GM23338 (cell line): Measurements from ENCODE around the gene ARHGEF40.
A peak's percentile ranks its signal among the peaks of the same experiment; 100 is the strongest.

Experiments used
- CREB1 ChIP-seq: fragments of 250-450 bp; sonication (Bioruptor Pico); IDR thresholded peaks from 2 replicates; pipeline ENCODE4 v1.5.0; 2020; ENCODE audit warnings: low read depth, mild to moderate bottlenecking, moderate library complexity
- CTCF ChIP-seq, 2 experiments: fragments of 200-600 bp in 1 of 2; sonication (generic) in 1 of 2; conservative IDR thresholded peaks; 2 replicates each; pipeline versions ENCODE4 v1.5.1 to v1.6.1; 2016 to 2017; ENCODE audit warnings: antibody characterized with exemption in 2 of 2, low read depth in 2 of 2, mild to moderate bottlenecking in 2 of 2, moderate library complexity in 1 of 2
- ETS1 ChIP-seq: IDR thresholded peaks from 2 replicates; pipeline ENCODE4 v1.6.1; 2016; ENCODE audit warnings: antibody characterized with exemption
- EZH2 ChIP-seq: fragments of 200-600 bp; sonication (generic); IDR thresholded peaks from one replicate; pipeline ENCODE4 v1.8.0; 2017; ENCODE audit warnings: antibody characterized with exemption, mild to moderate bottlenecking, low read depth; ENCODE audit not compliant: unreplicated experiment
- EZH2phosphoT487 ChIP-seq: fragments of 200-600 bp; sonication (generic); IDR thresholded peaks from one replicate; pipeline ENCODE4 v1.8.1; 2018; ENCODE audit warnings: antibody characterized with exemption; ENCODE audit not compliant: unreplicated experiment
- JUNB ChIP-seq: IDR thresholded peaks from one replicate; pipeline ENCODE4 v1.6.1; 2016; ENCODE audit warnings: antibody characterized with exemption; ENCODE audit not compliant: unreplicated experiment
- NANOG ChIP-seq: IDR thresholded peaks from 2 replicates; pipeline ENCODE4 v1.6.1; 2016; ENCODE audit warnings: antibody characterized with exemption, borderline replicate concordance
- POLR2AphosphoS5 ChIP-seq: IDR thresholded peaks from 2 replicates; pipeline ENCODE4 v1.6.1; 2016; ENCODE audit warnings: antibody characterized with exemption, low read depth
- REST ChIP-seq: IDR thresholded peaks from one replicate; pipeline ENCODE4 v1.6.1; 2018; ENCODE audit warnings: antibody characterized with exemption; ENCODE audit not compliant: unreplicated experiment
- STAT1 ChIP-seq: IDR thresholded peaks from one replicate; pipeline ENCODE4 v1.6.1; 2016; ENCODE audit warnings: antibody characterized with exemption; ENCODE audit not compliant: unreplicated experiment
- ZNF114 ChIP-seq: fragments of 250-450 bp; sonication (Bioruptor Pico); IDR thresholded peaks from 2 replicates; pipeline ENCODE4 v1.5.0; 2020; ENCODE audit warnings: mild to moderate bottlenecking, moderate library complexity
- ZNF331 ChIP-seq: fragments of 250-450 bp; sonication (Bioruptor Pico); IDR thresholded peaks from 2 replicates; pipeline ENCODE4 v1.5.0; 2020; ENCODE audit warnings: low read depth, mild to moderate bottlenecking, moderate library complexity
- TF ChIP-seq, protein P1 (sequence below): fragments of 250-450 bp; sonication (Bioruptor Pico); IDR thresholded peaks from 2 replicates; pipeline ENCODE4 v1.5.0; 2020; ENCODE audit warnings: mild to moderate bottlenecking, moderate library complexity

GRCh38 chr14:21071225-21072030 lies 1.3 kb downstream of the ARHGEF40 start:
- TF ChIP-seq JUNB = no peak
- no peak for TF ChIP-seq CTCF (conservative IDR thresholded peaks at IDR 0.05; ENCODE audit: low read depth in 2 of 2)
- no peak for TF ChIP-seq CREB1 (CRISPR knock-in tag)
- TF ChIP-seq REST = no peak
- peak; percentile 55; the same call in 1 of the 2 replicates for TF ChIP-seq POLR2AphosphoS5
- no peak for TF ChIP-seq EZH2
- TF ChIP-seq NANOG = no peak
- no peak for TF ChIP-seq EZH2phosphoT487
- no peak for TF ChIP-seq ZNF331 (CRISPR knock-in tag)
- no peak for TF ChIP-seq ZNF114 (CRISPR knock-in tag)
- TF ChIP-seq, protein P1, sequence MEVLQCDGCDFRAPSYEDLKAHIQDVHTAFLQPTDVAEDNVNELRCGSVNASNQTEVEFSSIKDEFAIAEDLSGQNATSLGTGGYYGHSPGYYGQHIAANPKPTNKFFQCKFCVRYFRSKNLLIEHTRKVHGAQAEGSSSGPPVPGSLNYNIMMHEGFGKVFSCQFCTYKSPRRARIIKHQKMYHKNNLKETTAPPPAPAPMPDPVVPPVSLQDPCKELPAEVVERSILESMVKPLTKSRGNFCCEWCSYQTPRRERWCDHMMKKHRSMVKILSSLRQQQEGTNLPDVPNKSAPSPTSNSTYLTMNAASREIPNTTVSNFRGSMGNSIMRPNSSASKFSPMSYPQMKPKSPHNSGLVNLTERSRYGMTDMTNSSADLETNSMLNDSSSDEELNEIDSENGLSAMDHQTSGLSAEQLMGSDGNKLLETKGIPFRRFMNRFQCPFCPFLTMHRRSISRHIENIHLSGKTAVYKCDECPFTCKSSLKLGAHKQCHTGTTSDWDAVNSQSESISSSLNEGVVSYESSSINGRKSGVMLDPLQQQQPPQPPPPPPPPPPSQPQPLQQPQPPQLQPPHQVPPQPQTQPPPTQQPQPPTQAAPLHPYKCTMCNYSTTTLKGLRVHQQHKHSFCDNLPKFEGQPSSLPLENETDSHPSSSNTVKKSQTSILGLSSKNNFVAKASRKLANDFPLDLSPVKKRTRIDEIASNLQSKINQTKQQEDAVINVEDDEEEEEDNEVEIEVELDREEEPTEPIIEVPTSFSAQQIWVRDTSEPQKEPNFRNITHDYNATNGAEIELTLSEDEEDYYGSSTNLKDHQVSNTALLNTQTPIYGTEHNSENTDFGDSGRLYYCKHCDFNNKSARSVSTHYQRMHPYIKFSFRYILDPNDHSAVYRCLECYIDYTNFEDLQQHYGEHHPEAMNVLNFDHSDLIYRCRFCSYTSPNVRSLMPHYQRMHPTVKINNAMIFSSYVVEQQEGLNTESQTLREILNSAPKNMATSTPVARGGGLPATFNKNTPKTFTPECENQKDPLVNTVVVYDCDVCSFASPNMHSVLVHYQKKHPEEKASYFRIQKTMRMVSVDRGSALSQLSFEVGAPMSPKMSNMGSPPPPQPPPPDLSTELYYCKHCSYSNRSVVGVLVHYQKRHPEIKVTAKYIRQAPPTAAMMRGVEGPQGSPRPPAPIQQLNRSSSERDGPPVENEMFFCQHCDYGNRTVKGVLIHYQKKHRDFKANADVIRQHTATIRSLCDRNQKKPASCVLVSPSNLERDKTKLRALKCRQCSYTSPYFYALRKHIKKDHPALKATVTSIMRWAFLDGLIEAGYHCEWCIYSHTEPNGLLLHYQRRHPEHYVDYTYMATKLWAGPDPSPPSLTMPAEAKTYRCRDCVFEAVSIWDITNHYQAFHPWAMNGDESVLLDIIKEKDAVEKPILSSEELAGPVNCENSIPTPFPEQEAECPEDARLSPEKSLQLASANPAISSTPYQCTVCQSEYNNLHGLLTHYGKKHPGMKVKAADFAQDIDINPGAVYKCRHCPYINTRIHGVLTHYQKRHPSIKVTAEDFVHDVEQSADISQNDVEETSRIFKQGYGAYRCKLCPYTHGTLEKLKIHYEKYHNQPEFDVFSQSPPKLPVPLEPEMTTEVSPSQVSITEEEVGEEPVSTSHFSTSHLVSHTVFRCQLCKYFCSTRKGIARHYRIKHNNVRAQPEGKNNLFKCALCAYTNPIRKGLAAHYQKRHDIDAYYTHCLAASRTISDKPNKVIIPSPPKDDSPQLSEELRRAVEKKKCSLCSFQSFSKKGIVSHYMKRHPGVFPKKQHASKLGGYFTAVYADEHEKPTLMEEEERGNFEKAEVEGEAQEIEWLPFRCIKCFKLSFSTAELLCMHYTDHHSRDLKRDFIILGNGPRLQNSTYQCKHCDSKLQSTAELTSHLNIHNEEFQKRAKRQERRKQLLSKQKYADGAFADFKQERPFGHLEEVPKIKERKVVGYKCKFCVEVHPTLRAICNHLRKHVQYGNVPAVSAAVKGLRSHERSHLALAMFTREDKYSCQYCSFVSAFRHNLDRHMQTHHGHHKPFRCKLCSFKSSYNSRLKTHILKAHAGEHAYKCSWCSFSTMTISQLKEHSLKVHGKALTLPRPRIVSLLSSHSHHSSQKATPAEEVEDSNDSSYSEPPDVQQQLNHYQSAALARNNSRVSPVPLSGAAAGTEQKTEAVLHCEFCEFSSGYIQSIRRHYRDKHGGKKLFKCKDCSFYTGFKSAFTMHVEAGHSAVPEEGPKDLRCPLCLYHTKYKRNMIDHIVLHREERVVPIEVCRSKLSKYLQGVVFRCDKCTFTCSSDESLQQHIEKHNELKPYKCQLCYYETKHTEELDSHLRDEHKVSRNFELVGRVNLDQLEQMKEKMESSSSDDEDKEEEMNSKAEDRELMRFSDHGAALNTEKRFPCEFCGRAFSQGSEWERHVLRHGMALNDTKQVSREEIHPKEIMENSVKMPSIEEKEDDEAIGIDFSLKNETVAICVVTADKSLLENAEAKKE (CRISPR knock-in tag) = no peak
- TF ChIP-seq STAT1 = no peak
- peak; percentile 40; the same call in 1 of the 2 replicates for TF ChIP-seq ETS1
